Jurkat, Clone E6-1 (cell line): ENCODE data around the gene RPS13.
"Not testable (repeated sequence)": the region's sequence is repeated elsewhere in the genome, so short reads cannot be mapped to it uniquely, and the experiment has no call there.

Experiments used
- DNase-seq: peaks from one replicate; pipeline ENCODE4 v3.0.0-alpha.2; 2011; ENCODE audit warnings: low read depth, low spot score
- H3K4me3 ChIP-seq: 2 replicates; pipeline ENCODE4 v1.5.1; 2011; ENCODE audit warnings: mild to moderate bottlenecking, low read length, control low read depth, moderate library complexity

RPS13 gene

GRCh38 chr11:17046690-17047089, 30.8 kb downstream of the RPS13 start:
- no peak overlapping the region for H3K4me3 ChIP-seq
- no peak for DNase-seq

- H3K4me3 ChIP-seq: no peak overlapping the region
- no peak for DNase-seq
These were observed 40.5 kb downstream of the RPS13 start for GRCh38 chr11:17036666-17037658.

- not testable (repeated sequence) for DNase-seq, H3K4me3 ChIP-seq
These were observed 43.4 kb downstream of the RPS13 start for GRCh38 chr11:17034027-17034426.

GRCh38 chr11:17026487-17027082, 50.9 kb downstream of the RPS13 start:
- no peak for DNase-seq

GRCh38 chr11:17024924-17025323, 52.5 kb downstream of the RPS13 start:
- DNase-seq: no peak
- H3K4me3 ChIP-seq: no peak overlapping the region

More at GRCh38 chr11:17026487-17027082, 50.9 kb downstream of the RPS13 start:
- H3K4me3 ChIP-seq: no peak overlapping the region
